ENCODE data around the gene ZNF714. TPM values are rescaled to one million over a fixed set of nuclear protein-coding genes. Genes with fewer than 3 reads are reported as not detected.

Gene ZNF714
- 8.6 TPM for total RNA-seq (2013)
- polyA plus RNA-seq (1 to 10 TPM; 1.7 to 5.8 (median 2.4) TPM), polyA minus RNA-seq (2.4 and 2.6 TPM in 2 replicates), total RNA-seq (2.1 to 26.3 (median 16.4) reads per million in 11 experiments)

DNA sequence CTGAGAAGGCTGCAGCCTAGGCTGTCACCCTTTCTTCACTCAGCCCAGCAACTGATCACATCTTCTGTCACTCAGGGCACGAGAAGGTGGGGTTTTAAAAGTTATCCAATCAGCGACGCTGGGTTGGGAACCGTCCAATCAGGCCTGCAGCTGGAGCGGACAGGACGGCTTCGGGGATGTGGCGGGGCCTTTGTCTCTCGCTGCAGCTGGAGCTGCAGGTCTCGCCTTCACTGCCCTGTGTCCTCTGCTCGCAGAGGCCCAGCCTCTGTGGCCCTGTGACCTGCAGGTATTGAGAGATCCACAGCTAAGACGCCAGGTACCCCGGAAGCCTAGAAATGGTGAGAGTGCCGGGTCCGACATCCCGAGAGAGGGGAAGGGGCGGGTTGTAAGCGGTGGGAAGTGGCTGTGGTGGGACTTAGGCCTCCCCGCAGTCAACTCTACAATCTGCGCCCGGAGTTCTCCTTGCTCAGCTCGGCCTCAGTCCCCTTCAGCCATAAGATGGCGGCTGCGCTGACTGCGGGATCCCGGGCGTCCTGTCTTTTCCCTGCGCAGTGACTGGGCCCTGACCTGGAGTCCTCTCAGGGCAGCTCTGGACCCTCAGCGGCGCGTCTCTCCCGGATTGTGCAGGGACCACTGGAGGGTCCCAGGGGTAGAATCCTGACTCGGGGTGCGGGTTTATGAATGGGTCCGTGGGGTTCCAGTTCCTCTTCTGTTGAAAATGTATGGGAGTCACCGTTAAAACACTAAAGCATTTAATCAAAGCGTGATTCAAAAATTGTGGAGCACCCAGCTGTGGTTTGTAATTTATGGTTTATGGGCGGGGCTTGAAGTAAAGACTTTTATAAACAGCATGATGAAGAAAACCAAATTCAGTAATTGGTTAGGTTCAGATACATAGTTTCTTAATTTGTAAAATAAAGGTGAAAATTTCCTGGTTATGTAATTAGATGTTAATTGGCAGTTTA lies at the start of gene ZNF714:
Gene ZNF714, plus strand, starts transcription at position 193 of the 965 bp plus-strand sequence. CDS start 16,066 bp downstream, outside the sequence.
- Histone ChIP-seq H4K20me1 (ENCODE audit: insufficient read depth, low read length) (no peaks in the 10 kb centered on the region), H3K27ac (ENCODE audit: low read depth in 1 of 2, low read length in 2 of 2) (peak within 1 kb of the TSS; percentile 80 to 91), H3K4me1 (ENCODE audit: control insufficient read depth in 1 of 2, insufficient read depth in 2 of 2, low read length in 2 of 2) (peaks cover 0 to 7% of the 10 kb centered on the region in 2 donors), H3K9ac (ENCODE audit: insufficient read depth, low read length, poor library complexity, severe bottlenecking) (peak within 1 kb of the TSS; percentile 86), H3K9me3 (replicated peaks in 1 of 2; ENCODE audit: control insufficient read depth in 1 of 2, insufficient read depth in 1 of 2, low read length in 2 of 2) (peaks cover 0 to 24% of the 10 kb centered on the region in 2 donors), H3K4me2 (replicated peaks; ENCODE audit: extremely low read depth, low read length, poor library complexity, severe bottlenecking) (peak within 1 kb of the TSS; percentile 71), H3K27me3 (ENCODE audit: control insufficient read depth in 2 of 2, insufficient read depth in 2 of 2, low read length in 2 of 2) (no peaks in the 10 kb centered on the region), H3K79me2 (ENCODE audit: insufficient read depth, low read length) (peaks cover 17% of the 10 kb centered on the region), H3K4me3 (replicated peaks in 1 of 3; ENCODE audit: low read depth in 2 of 3, low read length in 3 of 3) (peak within 1 kb of the TSS; percentile 57 to 90 (median 86)), H3K36me3 (replicated peaks in 1 of 2; ENCODE audit: control insufficient read depth in 1 of 2, insufficient read depth in 2 of 2, low read length in 2 of 2) (peaks cover 0 to 13% of the 10 kb centered on the region in 2 donors), H2AFZ (ENCODE audit: insufficient read depth, low read depth, low read length, poor library complexity, severe bottlenecking) (peak within 1 kb of the TSS; percentile 88)
- peak; percentile 71 to 80 (median 78) for DNase-seq
- H3K4me1 Mint-ChIP-seq: peaks cover 6% of the 10 kb centered on the region
- intact Hi-C loops (cut with micrococcal nuclease): loop anchor here in 1 of 2 donors (5.0 kb wide), 1 partner anchor 60 kb away; the partner anchor contains the start of gene ZNF430
- TF ChIP-seq, protein P1, sequence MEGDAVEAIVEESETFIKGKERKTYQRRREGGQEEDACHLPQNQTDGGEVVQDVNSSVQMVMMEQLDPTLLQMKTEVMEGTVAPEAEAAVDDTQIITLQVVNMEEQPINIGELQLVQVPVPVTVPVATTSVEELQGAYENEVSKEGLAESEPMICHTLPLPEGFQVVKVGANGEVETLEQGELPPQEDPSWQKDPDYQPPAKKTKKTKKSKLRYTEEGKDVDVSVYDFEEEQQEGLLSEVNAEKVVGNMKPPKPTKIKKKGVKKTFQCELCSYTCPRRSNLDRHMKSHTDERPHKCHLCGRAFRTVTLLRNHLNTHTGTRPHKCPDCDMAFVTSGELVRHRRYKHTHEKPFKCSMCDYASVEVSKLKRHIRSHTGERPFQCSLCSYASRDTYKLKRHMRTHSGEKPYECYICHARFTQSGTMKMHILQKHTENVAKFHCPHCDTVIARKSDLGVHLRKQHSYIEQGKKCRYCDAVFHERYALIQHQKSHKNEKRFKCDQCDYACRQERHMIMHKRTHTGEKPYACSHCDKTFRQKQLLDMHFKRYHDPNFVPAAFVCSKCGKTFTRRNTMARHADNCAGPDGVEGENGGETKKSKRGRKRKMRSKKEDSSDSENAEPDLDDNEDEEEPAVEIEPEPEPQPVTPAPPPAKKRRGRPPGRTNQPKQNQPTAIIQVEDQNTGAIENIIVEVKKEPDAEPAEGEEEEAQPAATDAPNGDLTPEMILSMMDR (IDR thresholded peaks at IDR 0.05): no peak
- H3K4me3 Mint-ChIP-seq: peak within 1 kb of the TSS; percentile 97
- WGBS (ENCODE audit: insufficient coverage): 0% methylated on average over 27 of the region's 38 CpGs
- peaks cover 20 to 34% of the 10 kb centered on the region in 2 donors for H3K36me3 Mint-ChIP-seq
- peak within 1 kb of the TSS; percentile 88 to 99 (median 98) for H3K27ac Mint-ChIP-seq
- H3K27me3 Mint-ChIP-seq (ENCODE audit: low read depth in 3 of 3): no peaks in the 10 kb centered on the region
- H3K9me3 Mint-ChIP-seq: peaks cover 3 to 34% (median 15%) of the 10 kb centered on the region in 7 donors

DNA sequence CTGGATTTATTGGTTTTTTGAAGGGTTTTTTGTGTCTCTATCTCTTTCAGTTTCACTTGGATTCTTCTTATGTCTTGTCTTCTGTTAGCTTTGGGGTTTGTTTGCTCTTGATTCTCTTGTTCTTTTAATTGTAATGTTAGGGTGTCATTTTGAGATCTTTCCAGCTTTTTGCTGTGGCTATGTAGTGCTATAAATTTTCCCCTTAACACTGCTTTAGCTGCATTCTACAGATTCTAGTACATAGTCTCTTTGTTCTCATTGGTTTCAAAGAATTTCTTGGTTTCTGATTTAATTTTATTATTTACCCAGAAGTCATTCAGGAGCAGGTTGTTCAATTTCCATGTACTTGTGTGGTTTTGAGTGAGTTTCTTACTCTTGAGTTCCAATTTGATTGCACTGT lies 37.0 kb upstream of the ZNF714 start:
- Mint-ChIP-seq H3K9me3 (peaks cover 52 to 72% (median 69%) of the 10 kb centered on the region in 7 donors), H3K27me3 (ENCODE audit: low read depth in 3 of 3) (no peaks in the 10 kb centered on the region), H3K4me3 (no peak overlapping the region), H3K36me3 (peaks cover 72 to 90% of the 10 kb centered on the region in 2 donors), H3K27ac (no peak overlapping the region), H3K4me1 (no peaks in the 10 kb centered on the region)
- DNase-seq: no peak
- Histone ChIP-seq H3K4me2 (replicated peaks; ENCODE audit: extremely low read depth, low read length, poor library complexity, severe bottlenecking) (no peak overlapping the region), H2AFZ (ENCODE audit: insufficient read depth, low read depth, low read length, poor library complexity, severe bottlenecking) (no peak overlapping the region), H3K79me2 (ENCODE audit: insufficient read depth, low read length) (peaks cover 71% of the 10 kb centered on the region), H3K9me3 (replicated peaks in 1 of 2; ENCODE audit: control insufficient read depth in 1 of 2, insufficient read depth in 1 of 2, low read length in 2 of 2) (peaks cover 40 to 72% of the 10 kb centered on the region in 2 donors), H3K4me3 (replicated peaks in 1 of 3; ENCODE audit: low read depth in 2 of 3, low read length in 3 of 3) (no peak overlapping the region), H3K4me1 (ENCODE audit: control insufficient read depth in 1 of 2, insufficient read depth in 2 of 2, low read length in 2 of 2) (no peaks in the 10 kb centered on the region), H3K27ac (ENCODE audit: low read depth in 1 of 2, low read length in 2 of 2) (no peak overlapping the region), H4K20me1 (ENCODE audit: insufficient read depth, low read length) (no peaks in the 10 kb centered on the region), H3K9ac (ENCODE audit: insufficient read depth, low read length, poor library complexity, severe bottlenecking) (no peak overlapping the region), H3K27me3 (ENCODE audit: control insufficient read depth in 2 of 2, insufficient read depth in 2 of 2, low read length in 2 of 2) (no peaks in the 10 kb centered on the region), H3K36me3 (replicated peaks in 1 of 2; ENCODE audit: control insufficient read depth in 1 of 2, insufficient read depth in 2 of 2, low read length in 2 of 2) (peaks cover 40 to 92% of the 10 kb centered on the region in 2 donors)
- TF ChIP-seq, protein P1 (IDR thresholded peaks at IDR 0.05): no peak
- intact Hi-C loops (cut with micrococcal nuclease): no loop called here
